Fibroblast of lung (primary cell): ENCODE data around the gene PLSCR2.

Source experiments
- EZH2 ChIP-seq: IDR thresholded peaks from 2 replicates; pipeline ENCODE4 v1.5.1; 2012; ENCODE audit warnings: low read length, control low read depth, mild to moderate bottlenecking; ENCODE audit errors: missing control alignments
- TF ChIP-seq, protein P1 (sequence below), 2 donors: IDR thresholded peaks in 1 of 2; conservative IDR thresholded peaks in 1 of 2; 1 replicate in 1 of 2; 2 replicates in 1 of 2; pipeline ENCODE4 v1.5.1; 2011 to 2012; ENCODE audit warnings: low read length in 2 of 2, control low read depth in 1 of 2, inconsistent platforms in 1 of 2, low read depth in 1 of 2, mild to moderate bottlenecking in 1 of 2

DNA sequence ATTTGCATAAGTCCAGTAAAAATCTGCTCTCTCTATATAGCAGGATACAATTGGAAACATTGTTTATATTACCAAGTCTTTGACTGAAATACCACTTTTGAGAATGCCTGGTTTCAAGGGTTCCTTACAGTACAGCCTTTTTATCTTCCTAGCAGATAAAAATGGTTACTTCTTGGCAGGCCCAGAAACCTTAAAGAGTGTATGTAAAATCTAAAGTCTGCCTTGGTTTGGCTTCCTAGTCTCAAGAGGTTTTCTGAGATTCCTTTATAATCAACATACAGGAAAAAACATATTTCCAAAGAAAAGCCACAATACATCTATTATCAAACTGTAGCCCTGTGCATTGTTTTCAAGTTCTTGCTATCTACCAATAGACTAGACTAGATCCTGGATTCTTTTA, 84.6 kb downstream of the PLSCR2 start:
- TF ChIP-seq, protein P1, sequence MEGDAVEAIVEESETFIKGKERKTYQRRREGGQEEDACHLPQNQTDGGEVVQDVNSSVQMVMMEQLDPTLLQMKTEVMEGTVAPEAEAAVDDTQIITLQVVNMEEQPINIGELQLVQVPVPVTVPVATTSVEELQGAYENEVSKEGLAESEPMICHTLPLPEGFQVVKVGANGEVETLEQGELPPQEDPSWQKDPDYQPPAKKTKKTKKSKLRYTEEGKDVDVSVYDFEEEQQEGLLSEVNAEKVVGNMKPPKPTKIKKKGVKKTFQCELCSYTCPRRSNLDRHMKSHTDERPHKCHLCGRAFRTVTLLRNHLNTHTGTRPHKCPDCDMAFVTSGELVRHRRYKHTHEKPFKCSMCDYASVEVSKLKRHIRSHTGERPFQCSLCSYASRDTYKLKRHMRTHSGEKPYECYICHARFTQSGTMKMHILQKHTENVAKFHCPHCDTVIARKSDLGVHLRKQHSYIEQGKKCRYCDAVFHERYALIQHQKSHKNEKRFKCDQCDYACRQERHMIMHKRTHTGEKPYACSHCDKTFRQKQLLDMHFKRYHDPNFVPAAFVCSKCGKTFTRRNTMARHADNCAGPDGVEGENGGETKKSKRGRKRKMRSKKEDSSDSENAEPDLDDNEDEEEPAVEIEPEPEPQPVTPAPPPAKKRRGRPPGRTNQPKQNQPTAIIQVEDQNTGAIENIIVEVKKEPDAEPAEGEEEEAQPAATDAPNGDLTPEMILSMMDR (conservative IDR thresholded peaks at IDR 0.05 in 1 of 2, IDR thresholded peaks at IDR 0.05 in 1 of 2; ENCODE audit: low read depth in 1 of 2, low read length in 2 of 2), result no peak
- no peak for TF ChIP-seq EZH2
